Hair follicular keratinocyte (primary cell): ENCODE results near the gene TCP11L2. TPM values are rescaled to one million over a fixed set of nuclear protein-coding genes. Genes with fewer than 3 reads are reported as not detected.

Source experiments
- total RNA-seq: library from RNA; depleted of rRNA; stranded (reverse); fragments of >200 nt; gene quantifications from 2 replicates; pipeline ENCODE4 v1.2.3, GENCODE V29; 2015

The TCP11L2 gene
- total RNA-seq, result 2.9 and 11.3 TPM in 2 replicates

GRCh38 chr12:106302401-106303201 is at the start of gene TCP11L2:
TCP11L2 (plus strand) TSS chr12:106302733; CDS start chr12:106311076, 8,343 bp downstream.

GRCh38 chr12:106357549-106358395 is 55.2 kb downstream of the TCP11L2 start, which contains the start of gene POLR3B:
POLR3B (plus strand) TSS chr12:106357748; CDS start chr12:106357880, 132 bp downstream.

Other genes starting within 250 kb of the TCP11L2 start
- 4.8 and 10.7 TPM in 2 replicates for gene NUAK1, start 163.8 kb upstream of the TCP11L2 start, total RNA-seq
- gene CKAP4, start 54.7 kb upstream of the TCP11L2 start, total RNA-seq, result 175 and 223 TPM in 2 replicates
- 8.0 and 11.4 TPM in 2 replicates for gene POLR3B, start 55.0 kb downstream of the TCP11L2 start, total RNA-seq